ENCODE results near the gene BRPF1.

DNA sequence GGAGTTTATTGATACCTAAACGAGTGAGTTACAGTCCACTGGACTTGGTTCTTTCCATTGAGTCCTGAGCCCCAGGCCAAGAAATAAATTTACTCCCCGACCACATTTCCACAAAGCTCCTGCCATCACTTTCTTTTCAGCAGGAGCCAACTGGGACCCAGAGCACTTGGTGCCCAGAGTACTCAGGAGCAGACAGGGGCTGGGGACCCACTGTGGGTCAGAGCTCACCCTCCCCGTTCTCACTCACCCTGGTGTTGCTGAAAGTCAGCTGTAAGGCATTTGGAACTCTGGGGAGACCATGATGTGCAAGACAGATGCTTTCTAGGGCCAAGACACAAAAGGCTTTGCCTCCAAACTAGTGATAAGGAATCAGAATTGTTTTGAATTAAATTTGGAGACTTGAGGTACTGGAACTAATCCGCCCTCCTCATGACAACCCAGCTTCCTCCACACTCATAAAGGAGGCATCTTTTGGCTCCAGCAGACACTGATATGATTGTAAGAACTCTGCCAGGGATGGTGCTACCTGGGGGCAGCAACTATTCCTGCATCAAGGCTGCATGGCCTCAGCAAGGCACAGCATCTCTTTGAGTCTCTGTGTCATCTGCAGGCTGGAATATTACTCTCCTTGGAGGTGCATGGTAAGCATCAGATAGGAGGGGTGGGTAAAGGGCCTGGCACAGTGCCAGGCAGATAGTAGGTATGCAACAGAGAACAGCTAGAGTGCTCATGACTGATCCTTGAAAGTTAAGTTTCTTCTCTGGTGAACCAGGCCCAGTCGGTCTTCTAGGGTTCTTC, 45.6 kb downstream of the BRPF1 start:
- TF ChIP-seq, protein P1, sequence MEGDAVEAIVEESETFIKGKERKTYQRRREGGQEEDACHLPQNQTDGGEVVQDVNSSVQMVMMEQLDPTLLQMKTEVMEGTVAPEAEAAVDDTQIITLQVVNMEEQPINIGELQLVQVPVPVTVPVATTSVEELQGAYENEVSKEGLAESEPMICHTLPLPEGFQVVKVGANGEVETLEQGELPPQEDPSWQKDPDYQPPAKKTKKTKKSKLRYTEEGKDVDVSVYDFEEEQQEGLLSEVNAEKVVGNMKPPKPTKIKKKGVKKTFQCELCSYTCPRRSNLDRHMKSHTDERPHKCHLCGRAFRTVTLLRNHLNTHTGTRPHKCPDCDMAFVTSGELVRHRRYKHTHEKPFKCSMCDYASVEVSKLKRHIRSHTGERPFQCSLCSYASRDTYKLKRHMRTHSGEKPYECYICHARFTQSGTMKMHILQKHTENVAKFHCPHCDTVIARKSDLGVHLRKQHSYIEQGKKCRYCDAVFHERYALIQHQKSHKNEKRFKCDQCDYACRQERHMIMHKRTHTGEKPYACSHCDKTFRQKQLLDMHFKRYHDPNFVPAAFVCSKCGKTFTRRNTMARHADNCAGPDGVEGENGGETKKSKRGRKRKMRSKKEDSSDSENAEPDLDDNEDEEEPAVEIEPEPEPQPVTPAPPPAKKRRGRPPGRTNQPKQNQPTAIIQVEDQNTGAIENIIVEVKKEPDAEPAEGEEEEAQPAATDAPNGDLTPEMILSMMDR (IDR thresholded peaks at IDR 0.05; ENCODE audit: insufficient read depth, low read length, poor library complexity, severe bottlenecking): no peak
- no peak for TF ChIP-seq EZH2phosphoT487 (conservative IDR thresholded peaks at IDR 0.05; ENCODE audit: low read length)
